Suprapubic skin (tissue), 4 donors: ENCODE measurements around the gene MTG2. TPM values are rescaled to one million over a fixed set of nuclear protein-coding genes. Genes with fewer than 3 reads are reported as not detected.

ENCODE experiments used
- DNase-seq, 2 donors: peaks; one replicate each; pipeline ENCODE4 v3.0.0-alpha.2; 2019; ENCODE audit warnings: low spot score in 2 of 2
- H3K27ac ChIP-seq: fragments of 200-600 bp; sonication (generic); one replicate; pipeline ENCODE4 v1.5.1; 2019
- H3K27me3 ChIP-seq: fragments of 200-600 bp; sonication (generic); one replicate; pipeline ENCODE4 v1.5.1; 2019
- H3K36me3 ChIP-seq: fragments of 200-600 bp; sonication (generic); one replicate; pipeline ENCODE4 v1.5.1; 2019
- H3K4me1 ChIP-seq: fragments of 200-600 bp; sonication (generic); one replicate; pipeline ENCODE4 v1.5.1; 2019
- H3K4me3 ChIP-seq: fragments of 200-600 bp; sonication (generic); one replicate; pipeline ENCODE4 v1.5.1; 2019; ENCODE audit warnings: mild to moderate bottlenecking
- H3K9me3 ChIP-seq: fragments of 200-600 bp; sonication (generic); one replicate; pipeline ENCODE4 v1.5.1; 2019
- CTCF ChIP-seq, 2 donors: fragments of 200-600 bp in 1 of 2; fragments of 450-650 bp in 1 of 2; sonication (generic) in 1 of 2; IDR thresholded peaks; one replicate each; pipeline ENCODE4 v1.5.1; 2016 to 2019; ENCODE audit warnings: antibody characterized with exemption in 2 of 2, mild to moderate bottlenecking in 1 of 2, moderate library complexity in 1 of 2
- EP300 ChIP-seq: sonication (generic); formaldehyde crosslinking; IDR thresholded peaks from one replicate; pipeline ENCODE4 v1.6.1; 2017; ENCODE audit warnings: antibody characterized with exemption
- POLR2A ChIP-seq, 2 donors: fragments of 450-650 bp; IDR thresholded peaks; one replicate each; pipeline ENCODE4 v1.6.1; 2017; ENCODE audit warnings: antibody characterized with exemption in 2 of 2, mild to moderate bottlenecking in 2 of 2, moderate library complexity in 2 of 2
- POLR2AphosphoS5 ChIP-seq, 3 donors: sonication (generic); formaldehyde crosslinking; IDR thresholded peaks; one replicate each; pipeline ENCODE4 v1.6.1; 2017; ENCODE audit warnings: antibody characterized with exemption in 3 of 3
- WGBS: methylation state at CpG from one replicate; pipeline ENCODE4 v1.1.5; 2018; 5-methylcytosine and 5-hydroxymethylcytosine counted together
- total RNA-seq, 4 donors: library from RNA; depleted of rRNA; stranded (reverse); fragments of >200 nt; gene quantifications; one replicate each; pipeline ENCODE4 v1.1.0, GENCODE V29; 2016

The MTG2 gene
- total RNA-seq, 4 donors from 2014 or later: 19.1 to 43.0 (median 30.3) TPM

GRCh38 chr20:62198496-62198895 is 15.7 kb downstream of the MTG2 start:
- TF ChIP-seq POLR2A (IDR thresholded peaks at IDR 0.05) (no peak), POLR2AphosphoS5 (IDR thresholded peaks at IDR 0.05) (no peak), EP300 (no peak), CTCF (IDR thresholded peaks at IDR 0.05) (no peak)
- Histone ChIP-seq H3K36me3 (peaks cover 80% of the 10 kb centered on the region), H3K4me1 (no peaks in the 10 kb centered on the region), H3K27ac (no peak overlapping the region), H3K4me3 (no peak overlapping the region), H3K9me3 (no peaks in the 10 kb centered on the region), H3K27me3 (no peaks in the 10 kb centered on the region)
- 96% methylated on average over 16 of the region's 17 CpGs for WGBS
- DNase-seq: peak in 1 of 2 donors; percentile 38

GRCh38 chr20:62198931-62199330 is 16.1 kb downstream of the MTG2 start:
- Histone ChIP-seq H3K27me3 (no peaks in the 10 kb centered on the region), H3K36me3 (peaks cover 78% of the 10 kb centered on the region), H3K9me3 (no peaks in the 10 kb centered on the region), H3K27ac (no peak overlapping the region), H3K4me1 (no peaks in the 10 kb centered on the region), H3K4me3 (no peak overlapping the region)
- peak in 1 of 2 donors; percentile 53 for DNase-seq
- TF ChIP-seq CTCF (IDR thresholded peaks at IDR 0.05): no peak
- TF ChIP-seq POLR2AphosphoS5 (IDR thresholded peaks at IDR 0.05): no peak
- TF ChIP-seq POLR2A (IDR thresholded peaks at IDR 0.05): no peak
- no peak for TF ChIP-seq EP300
- 96% methylated on average over 18 of the region's 18 CpGs for WGBS

GRCh38 chr20:62200491-62201172 is 17.8 kb downstream of the MTG2 start:
- TF ChIP-seq POLR2AphosphoS5 (IDR thresholded peaks at IDR 0.05): no peak
- TF ChIP-seq EP300: no peak
- no peaks in the 10 kb centered on the region for H3K9me3 ChIP-seq
- H3K36me3 ChIP-seq: peaks cover 69% of the 10 kb centered on the region
- H3K27ac ChIP-seq: no peak overlapping the region
- H3K4me3 ChIP-seq: no peak overlapping the region
- 94% methylated on average over 21 of the region's 38 CpGs for WGBS
- no peaks in the 10 kb centered on the region for H3K27me3 ChIP-seq
- H3K4me1 ChIP-seq: no peaks in the 10 kb centered on the region
- DNase-seq: peak in 1 of 2 donors; percentile 49

GRCh38 chr20:62201173-62202082 is 18.6 kb downstream of the MTG2 start:
- peaks cover 62% of the 10 kb centered on the region for H3K36me3 ChIP-seq
- no peaks in the 10 kb centered on the region for H3K4me1 ChIP-seq
- H3K9me3 ChIP-seq: no peaks in the 10 kb centered on the region
- H3K27ac ChIP-seq: no peak overlapping the region
- H3K4me3 ChIP-seq: no peak overlapping the region
- 89% methylated on average over 27 of the region's 38 CpGs for WGBS
- peak in 1 of 2 donors; percentile 49 for DNase-seq
- TF ChIP-seq POLR2AphosphoS5 (IDR thresholded peaks at IDR 0.05) (no peak), POLR2A (IDR thresholded peaks at IDR 0.05) (no peak), EP300 (no peak), CTCF (IDR thresholded peaks at IDR 0.05) (no peak)
- H3K27me3 ChIP-seq: no peaks in the 10 kb centered on the region

GRCh38 chr20:62202083-62202395 is 19.2 kb downstream of the MTG2 start:
- WGBS: 93% methylated on average over 2 of the region's 5 CpGs
- peaks cover 57% of the 10 kb centered on the region for H3K36me3 ChIP-seq

More at GRCh38 chr20:62202083-62202395, 19.2 kb downstream of the MTG2 start:
- no peaks in the 10 kb centered on the region for H3K27me3 ChIP-seq
- no peaks in the 10 kb centered on the region for H3K9me3 ChIP-seq
- DNase-seq: peak in 1 of 2 donors; percentile 45
- H3K4me1 ChIP-seq: no peaks in the 10 kb centered on the region
- TF ChIP-seq EP300: no peak
- no peak for TF ChIP-seq CTCF (IDR thresholded peaks at IDR 0.05)
- TF ChIP-seq POLR2A (IDR thresholded peaks at IDR 0.05): no peak
- TF ChIP-seq POLR2AphosphoS5 (IDR thresholded peaks at IDR 0.05): no peak
- H3K27ac ChIP-seq: no peak overlapping the region
- H3K4me3 ChIP-seq: no peak overlapping the region
